IMR-90 (cell line): ENCODE data around the gene ATF6B. TPM values are rescaled to one million over a fixed set of nuclear protein-coding genes. Genes with fewer than 3 reads are reported as not detected.

ENCODE experiments used
- ATAC-seq: fragments of 200-7000 bp; cut with Tn5 transposase; 2 replicates; pipeline ENCODE4 v1.9.1; 2020; ENCODE audit warnings: low read depth, mild to moderate bottlenecking, moderate library complexity
- BruUV-seq: library from RNA; stranded (reverse); fragments of 400-500 nt; replicated peaks from 2 replicates; lab custom pipeline; 2021; lab: Mats Ljungman, UMichigan
- CTCF ChIA-PET: fragments of 300-600 bp; formaldehyde crosslinking; extraction: SDS; loops from one replicate; lab custom pipeline; 2021; ENCODE audit warnings: antibody characterized with exemption; lab: Yijun Ruan, JAX
- POLR2A ChIA-PET: fragments of 300-600 bp; sonication (Branson Sonifier 250); formaldehyde crosslinking; loops from one replicate; lab custom pipeline; 2022; ENCODE audit warnings: antibody characterized with exemption; ENCODE audit not compliant: unreplicated experiment; lab: Charles Lee
- DNase-seq: peaks from one replicate; pipeline ENCODE4 v3.0.0; 2013
- H2AFZ ChIP-seq: replicated peaks from 2 replicates; pipeline ENCODE3; 2013; ENCODE audit warnings: low read length, mild to moderate bottlenecking; ENCODE audit not compliant: poor library complexity
- H2AK5ac ChIP-seq: 2 replicates; pipeline ENCODE4 v1.6.1; 2013; ENCODE audit warnings: low read depth, low read length, inconsistent platforms
- H2AK9ac ChIP-seq: replicated peaks from 2 replicates; pipeline ENCODE3; 2013; ENCODE audit warnings: mild to moderate bottlenecking, low read depth, low read length, moderate library complexity; ENCODE audit not compliant: poor library complexity
- H2BK120ac ChIP-seq: 2 replicates; pipeline ENCODE4 v1.6.1; 2013; ENCODE audit warnings: low read depth, low read length, inconsistent platforms
- H2BK15ac ChIP-seq: 3 replicates; pipeline ENCODE4 v1.6.1; 2013; ENCODE audit warnings: low read depth, low read length, inconsistent platforms
- H2BK20ac ChIP-seq: 2 replicates; pipeline ENCODE4 v1.6.1; 2013; ENCODE audit warnings: low read depth, mild to moderate bottlenecking, inconsistent platforms, low read length, moderate library complexity
- H2BK5ac ChIP-seq: 2 replicates; pipeline ENCODE4 v1.6.1; 2013; ENCODE audit warnings: mild to moderate bottlenecking, low read depth, low read length, inconsistent platforms; ENCODE audit not compliant: poor library complexity, severe bottlenecking
- H3K14ac ChIP-seq: replicated peaks from 2 replicates; pipeline ENCODE4 v1.6.1; 2013; ENCODE audit warnings: low read depth, low read length, inconsistent platforms
- H3K18ac ChIP-seq: 2 replicates; pipeline ENCODE4 v1.6.1; 2013; ENCODE audit warnings: low read depth, low read length, control low read depth
- H3K23ac ChIP-seq: 2 replicates; pipeline ENCODE4 v1.6.1; 2013; ENCODE audit warnings: low read depth, low read length, inconsistent platforms
- H3K27ac ChIP-seq: 2 replicates; pipeline ENCODE4 v1.5.1; 2013; ENCODE audit warnings: mild to moderate bottlenecking, control low read depth, low read length; ENCODE audit not compliant: insufficient read depth
- H3K27me3 ChIP-seq: 2 replicates; pipeline ENCODE4 v1.6.1; 2013; ENCODE audit warnings: low read length; ENCODE audit not compliant: control insufficient read depth, insufficient read depth
- H3K36me3 ChIP-seq: 2 replicates; pipeline ENCODE4 v1.6.1; 2013; ENCODE audit warnings: low read length, mixed read lengths; ENCODE audit not compliant: control insufficient read depth, insufficient read depth
- H3K4ac ChIP-seq: 2 replicates; pipeline ENCODE4 v1.6.1; 2013; ENCODE audit warnings: low read depth, low read length, inconsistent platforms
- H3K4me1 ChIP-seq: 2 replicates; pipeline ENCODE4 v1.6.1; 2013; ENCODE audit warnings: low read length, mixed read lengths; ENCODE audit not compliant: control insufficient read depth, insufficient read depth
- H3K4me2 ChIP-seq: 2 replicates; pipeline ENCODE4 v1.6.1; 2013; ENCODE audit warnings: low read depth, mild to moderate bottlenecking, control low read depth, low read length, moderate library complexity
- H3K4me3 ChIP-seq: 2 replicates; pipeline ENCODE4 v1.5.1; 2013; ENCODE audit warnings: low read depth, mild to moderate bottlenecking, control low read depth, low read length, moderate library complexity; ENCODE audit not compliant: insufficient read depth
- H3K56ac ChIP-seq: 2 replicates; pipeline ENCODE4 v1.6.1; 2013; ENCODE audit warnings: low read length, inconsistent platforms; ENCODE audit not compliant: insufficient read depth; ENCODE audit errors: extremely low read depth
- H3K79me1 ChIP-seq, 2 experiments: 2 replicates each; pipeline ENCODE4 v1.6.1; 2013; ENCODE audit warnings: low read length in 2 of 2, inconsistent platforms in 1 of 2, low read depth in 1 of 2
- H3K9ac ChIP-seq: 2 replicates; pipeline ENCODE4 v1.6.1; 2013; ENCODE audit warnings: low read depth, low read length, control low read depth
- H3K9me1 ChIP-seq: 2 replicates; pipeline ENCODE4 v1.6.1; 2013; ENCODE audit warnings: low read length, inconsistent platforms; ENCODE audit not compliant: insufficient read depth
- H3K9me3 ChIP-seq: 2 replicates; pipeline ENCODE4 v1.6.1; 2013; ENCODE audit warnings: low read length; ENCODE audit not compliant: control insufficient read depth, insufficient read depth
- H4K20me1 ChIP-seq: 2 replicates; pipeline ENCODE4 v1.6.1; 2013; ENCODE audit warnings: low read length, inconsistent platforms; ENCODE audit not compliant: insufficient read depth
- H4K5ac ChIP-seq: 2 replicates; pipeline ENCODE4 v1.6.1; 2013; ENCODE audit warnings: mild to moderate bottlenecking, low read depth, low read length, control low read depth
- H4K8ac ChIP-seq, 2 experiments: 2 replicates each; pipeline ENCODE4 v1.6.1; 2013; ENCODE audit warnings: low read depth in 2 of 2, low read length in 2 of 2, control low read depth in 1 of 2, inconsistent platforms in 1 of 2
- H4K91ac ChIP-seq: 2 replicates; pipeline ENCODE4 v1.6.1; 2013; ENCODE audit warnings: low read depth, low read length, inconsistent platforms; ENCODE audit not compliant: insufficient read depth
- BHLHE40 ChIP-seq: fragments of 150-350 bp; IDR thresholded peaks from 2 replicates; pipeline ENCODE4 v1.6.1; 2016; ENCODE audit warnings: mild to moderate bottlenecking, low read depth, low read length
- FOS ChIP-seq: fragments of 150-350 bp; IDR thresholded peaks from 2 replicates; pipeline ENCODE4 v1.6.1; 2016; ENCODE audit warnings: low read depth, low read length
- MAZ ChIP-seq: IDR thresholded peaks from 2 replicates; pipeline ENCODE4 v1.6.1; 2012; ENCODE audit warnings: low read depth, mild to moderate bottlenecking, low read length, improper control_type of control experiment, moderate library complexity, borderline replicate concordance
- MXI1 ChIP-seq: IDR thresholded peaks from 2 replicates; pipeline ENCODE4 v1.6.1; 2012; ENCODE audit warnings: low read depth, mild to moderate bottlenecking, low read length, moderate library complexity, borderline replicate concordance
- RCOR1 ChIP-seq: IDR thresholded peaks from 2 replicates; pipeline ENCODE4 v1.6.1; 2012; ENCODE audit warnings: mild to moderate bottlenecking, low read length, improper control_type of control experiment; ENCODE audit not compliant: insufficient replicate concordance
- RFX5 ChIP-seq: IDR thresholded peaks from 2 replicates; pipeline ENCODE4 v1.8.0; 2012; ENCODE audit warnings: low read depth, mild to moderate bottlenecking, low read length, moderate library complexity
- SMC3 ChIP-seq: fragments of 150-350 bp; IDR thresholded peaks from 2 replicates; pipeline ENCODE4 v1.6.1; 2016; ENCODE audit warnings: low read depth, mild to moderate bottlenecking, antibody characterized with exemption, low read length, moderate library complexity
- WGBS, 2 experiments: methylation state at CpG; one replicate each; pipeline versions ENCODE4 v1.1.5 to v1.1.7; 2013; ENCODE audit warnings: missing lambda C conversion rate in 2 of 2; ENCODE audit not compliant: insufficient read length in 1 of 2; ENCODE audit errors: extremely low coverage in 2 of 2; 5-methylcytosine and 5-hydroxymethylcytosine counted together
- dilution Hi-C: fragments of 300-500 bp; cut with HindIII; formaldehyde crosslinking; loops from one replicate; pipeline ENCODE4 v1.14.3; 2018; ENCODE audit warnings: low sequenced_read_pairs; ENCODE audit not compliant: unreplicated experiment
- in situ Hi-C: fragments of 300-500 bp; cut with MboI; formaldehyde crosslinking; loops from 3 replicates; pipeline ENCODE4 v1.14.3; 2019; ENCODE audit warnings: low sequenced_read_pairs, inconsistent platforms, mixed read lengths
- intact Hi-C: fragments of 100-400 bp; cut with micrococcal nuclease; formaldehyde crosslinking; loops from 2 replicates; pipeline ENCODE4 v1.10.0; 2022
- polyA plus RNA-seq, 3 experiments: library from polyadenylated mRNA; depleted of rRNA; stranded (reverse); fragments of >200 nt; gene quantifications; 2 replicates each; pipeline ENCODE4 v1.2.3, GENCODE V29; 2012; ENCODE audit warnings: low replicate concordance in 1 of 3
- total RNA-seq: library from RNA; depleted of rRNA; stranded (reverse); fragments of >200 nt; gene quantifications from 2 replicates; pipeline ENCODE4 v1.2.3, GENCODE V29; 2012

ATF6B gene
- total and polyA plus RNA-seq, 2 of the 4 experiments (the other 2 are of a cell fraction) = 7.9 to 69.6 TPM

DNA sequence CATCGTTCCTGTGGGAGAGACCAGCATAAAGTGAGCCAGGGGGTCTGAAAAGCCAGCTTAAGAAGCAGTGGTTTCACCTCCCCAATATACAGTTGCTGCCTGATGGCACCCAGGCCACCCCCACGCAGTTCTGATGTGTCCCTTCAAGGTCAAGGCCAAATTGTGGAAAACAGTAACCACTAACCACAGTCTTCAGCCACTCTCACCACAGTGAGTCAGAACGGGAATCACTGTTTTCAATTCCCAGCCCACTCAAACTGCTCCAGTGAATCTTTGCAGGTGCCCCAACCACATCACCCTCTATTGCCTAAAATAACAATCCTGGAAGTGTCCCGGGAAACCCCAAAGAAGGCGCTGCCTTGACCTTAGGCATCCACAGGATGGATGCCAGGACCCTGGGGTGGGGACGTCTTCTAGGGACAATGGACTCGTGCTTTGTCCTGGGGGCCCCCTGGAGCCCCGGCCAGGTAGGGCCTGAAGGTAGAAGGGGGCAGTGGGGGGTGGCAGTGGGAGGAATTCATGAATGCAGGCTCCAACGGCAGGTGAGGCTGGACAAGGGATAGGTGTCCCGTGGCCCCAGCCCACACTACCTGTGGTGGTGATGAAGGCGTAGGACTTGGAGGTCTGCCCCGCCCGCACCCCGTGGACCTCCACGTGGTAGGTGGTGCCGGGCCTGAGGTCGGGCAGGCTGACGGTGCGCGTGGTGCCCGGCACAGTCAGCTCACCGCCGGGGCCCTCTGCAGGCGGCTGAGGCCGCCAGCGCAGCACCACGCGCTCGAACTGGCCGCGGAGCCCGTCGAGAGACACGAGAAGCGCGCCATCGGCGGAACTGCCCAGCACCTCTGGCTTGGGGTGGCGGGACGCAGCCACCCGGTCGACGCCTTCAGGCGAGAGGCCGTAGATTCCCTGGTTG, 41.1 kb downstream of the ATF6B start:
- 0 out of 2 replicates have a peak overlapping the region, but pooled peaks have one; percentile 1 for H4K91ac ChIP-seq
- peak overlapping the region; percentile 56 for H2AK9ac ChIP-seq
- H3K4me3 ChIP-seq = no peak overlapping the region
- DNase-seq (peak; percentile 88), ATAC-seq (peak; percentile 65)
- 34% methylated on average over 21 of the region's 45 CpGs; no CpG with 5 or more reads in 1 of the 2 experiments for WGBS, 2 experiments
- no peaks in the 10 kb centered on the region for H3K79me1 ChIP-seq
- H3K56ac ChIP-seq = no peak overlapping the region
- H2BK15ac ChIP-seq = no peak overlapping the region
- peak overlapping the region; percentile 65; the same call in 1 of the 2 replicates for H2AK5ac ChIP-seq
- POLR2A ChIA-PET = no interaction called here
- H3K14ac ChIP-seq = no peak overlapping the region
- TF ChIP-seq FOS (peak; percentile 87), SMC3 (no peak), RFX5 (no peak), RCOR1 (peak; percentile 100), MXI1 (0 out of 2 replicates have a peak, but pooled peaks have one; percentile 21), BHLHE40 (peak; percentile 87), MAZ (peak; percentile 55)
- H3K23ac ChIP-seq = no peak overlapping the region
- H3K4me2 ChIP-seq = no peak overlapping the region
- in situ Hi-C loops = no loop called here
- H3K9me3 ChIP-seq = no peaks in the 10 kb centered on the region
- no peak overlapping the region for H2BK120ac ChIP-seq
- H4K8ac ChIP-seq = no peak overlapping the region
- H3K27ac ChIP-seq = no peak overlapping the region
- no peak overlapping the region for H3K9ac ChIP-seq
- no peaks in the 10 kb centered on the region for H3K36me3 ChIP-seq
- H4K20me1 ChIP-seq = peaks cover 7% of the 10 kb centered on the region
- H3K4me1 ChIP-seq = peaks cover 16% of the 10 kb centered on the region; the same call in 1 of the 2 replicates
- H3K9me1 ChIP-seq = peaks cover 16% of the 10 kb centered on the region; the same call in 1 of the 2 replicates
- no TSS peak for BruUV-seq
- H3K27me3 ChIP-seq = peaks cover 56% of the 10 kb centered on the region
- H4K5ac ChIP-seq = no peak overlapping the region; the same call in 1 of the 2 replicates
- peak overlapping the region; percentile 33 for H2AFZ ChIP-seq
- intact Hi-C loops = no loop called here
- no peak overlapping the region for H2BK20ac ChIP-seq
- CTCF ChIA-PET = no interaction called here
- H2BK5ac ChIP-seq = no peak overlapping the region
- H3K18ac ChIP-seq = no peak overlapping the region; the same call in 1 of the 2 replicates
- dilution Hi-C loops = no loop called here
- no peak overlapping the region for H3K4ac ChIP-seq
